ENCODE results near the gene C1QTNF1.

C1QTNF1 gene

DNA sequence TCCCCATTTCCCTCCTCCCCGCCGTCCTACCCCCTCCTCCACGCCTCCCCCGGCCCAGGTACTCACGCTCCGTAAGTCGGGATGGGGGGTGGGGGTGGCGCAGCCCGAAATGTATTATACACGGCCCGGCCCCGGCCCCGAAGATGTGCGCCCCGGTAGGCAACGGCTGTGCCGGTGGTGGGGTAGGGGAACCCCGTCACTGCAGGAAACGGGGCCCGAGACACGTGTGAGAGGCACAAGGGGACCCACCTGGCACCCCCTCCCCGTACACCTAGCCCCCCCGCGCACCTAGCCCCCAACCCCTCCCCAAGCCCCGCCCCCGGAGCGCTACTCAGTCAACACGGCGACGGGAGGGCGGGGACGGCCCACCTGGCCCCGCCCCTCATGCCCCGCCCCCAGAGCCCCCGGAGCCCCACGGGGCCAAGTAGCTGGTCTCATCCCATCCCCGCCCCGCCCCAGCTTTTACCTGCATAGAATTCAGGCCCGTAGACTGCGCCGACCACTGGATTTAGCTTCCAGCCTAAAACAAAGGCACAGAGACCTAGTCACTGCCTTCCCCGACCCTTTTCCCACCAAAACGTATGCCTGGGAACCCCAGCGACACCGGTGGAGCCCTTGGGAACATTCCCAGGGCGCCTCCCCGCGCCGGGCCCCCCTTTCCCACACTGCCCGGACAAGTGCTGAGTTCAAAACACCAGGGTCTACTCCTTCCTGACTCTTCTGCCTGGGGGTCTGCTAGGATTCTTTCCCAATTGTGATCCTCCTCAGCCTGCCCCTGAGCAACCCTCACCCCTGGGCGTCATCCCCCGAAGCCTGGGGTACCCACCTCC is 73.5 kb downstream of the C1QTNF1 start:
- no peak for DNase-seq

DNA sequence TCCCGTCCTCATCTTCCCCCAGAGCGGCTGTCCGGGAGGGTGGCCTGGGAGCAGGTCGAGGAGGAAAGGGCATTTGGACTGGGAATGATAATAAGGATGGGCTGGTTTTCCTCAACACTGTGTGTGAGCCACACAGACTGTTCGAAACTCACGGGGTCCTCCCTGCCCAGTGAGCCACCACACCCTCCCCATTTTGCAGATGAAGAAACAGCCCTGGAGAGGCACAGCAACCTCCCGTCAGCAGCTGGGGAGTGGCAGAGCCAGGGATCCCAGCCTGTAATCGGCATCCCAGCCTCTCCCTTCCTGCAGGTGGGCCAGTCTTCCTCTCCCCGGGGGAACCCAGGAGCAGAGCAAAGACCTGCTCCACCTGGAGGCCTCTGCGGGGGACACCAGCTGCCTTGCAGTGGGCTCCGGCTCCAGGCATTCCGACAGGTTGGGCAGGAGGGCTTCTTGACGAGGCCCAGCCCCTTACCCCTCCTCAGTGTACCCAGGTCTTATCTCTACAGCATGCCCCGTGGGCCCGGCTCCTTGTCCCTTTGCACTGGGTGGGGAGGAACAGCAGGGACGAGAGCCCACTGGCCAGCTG is 74.4 kb downstream of the C1QTNF1 start:
- DNase-seq, result no peak

Data from SW 1271 (cell line).